Dendritic cell treated with granulocyte-macrophage colony-stimulating factor and Interleukin-4, amounts not matched to agents 40 ng/mL and 50 ng/mL, for 4 days (primary cell): ENCODE measurements around the gene NLGN4Y.
"Not testable (repeated sequence)": the region's sequence is repeated elsewhere in the genome, so short reads cannot be mapped to it uniquely, and the experiment has no call there.

Source experiments
- H3K27ac Mint-ChIP-seq: one replicate; pipeline ENCODE4 v1.8.0; 2022; ENCODE audit warnings: mild to moderate bottlenecking, mixed read lengths
- H3K27me3 Mint-ChIP-seq: one replicate; pipeline ENCODE4 v1.8.0; 2022; ENCODE audit warnings: mild to moderate bottlenecking, mixed read lengths
- H3K36me3 Mint-ChIP-seq: one replicate; pipeline ENCODE4 v1.8.0; 2022; ENCODE audit warnings: low read depth, mixed read lengths
- H3K4me1 Mint-ChIP-seq: one replicate; pipeline ENCODE4 v1.8.0; 2022; ENCODE audit warnings: low read depth, mixed read lengths
- H3K4me3 Mint-ChIP-seq: one replicate; pipeline ENCODE4 v1.8.0; 2022; ENCODE audit warnings: mild to moderate bottlenecking, moderate library complexity, mixed read lengths
- H3K9me3 Mint-ChIP-seq: one replicate; pipeline ENCODE4 v1.8.0; 2022; ENCODE audit warnings: mixed read lengths
- intact Hi-C: fragments of 100-400 bp; cut with micrococcal nuclease; formaldehyde crosslinking; loops from one replicate; pipeline ENCODE4 v1.15.0; 2022

NLGN4Y gene

DNA sequence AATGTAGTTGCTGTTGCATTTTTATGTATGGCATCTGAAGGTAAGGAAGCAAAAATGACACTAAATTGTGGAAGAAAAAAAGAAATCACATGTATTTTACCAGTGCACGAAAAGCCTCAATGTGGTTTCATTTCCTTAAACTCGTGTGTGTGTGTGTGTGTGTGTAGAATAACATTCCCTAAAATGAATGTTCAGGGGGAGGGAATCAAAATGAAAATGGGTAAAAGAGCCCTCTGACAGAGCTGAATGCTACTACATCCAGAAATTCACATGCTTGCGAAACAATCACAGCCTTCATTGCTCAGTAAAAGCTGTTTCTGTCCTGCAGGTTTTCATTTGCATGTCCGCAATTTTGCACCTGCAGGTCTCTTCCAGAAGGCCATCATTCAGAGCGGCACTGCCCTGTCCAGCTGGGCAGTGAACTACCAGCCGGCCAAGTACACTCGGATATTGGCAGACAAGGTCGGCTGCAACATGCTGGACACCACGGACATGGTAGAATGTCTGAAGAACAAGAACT lies 305.1 kb downstream of the NLGN4Y start:
- Mint-ChIP-seq H3K27ac (no peak overlapping the region), H3K4me3 (no peak overlapping the region), H3K9me3 (no peaks in the 10 kb centered on the region), H3K4me1 (no peaks in the 10 kb centered on the region), H3K36me3 (no peaks in the 10 kb centered on the region), H3K27me3 (no peaks in the 10 kb centered on the region)
- intact Hi-C loops, result no loop called here

DNA sequence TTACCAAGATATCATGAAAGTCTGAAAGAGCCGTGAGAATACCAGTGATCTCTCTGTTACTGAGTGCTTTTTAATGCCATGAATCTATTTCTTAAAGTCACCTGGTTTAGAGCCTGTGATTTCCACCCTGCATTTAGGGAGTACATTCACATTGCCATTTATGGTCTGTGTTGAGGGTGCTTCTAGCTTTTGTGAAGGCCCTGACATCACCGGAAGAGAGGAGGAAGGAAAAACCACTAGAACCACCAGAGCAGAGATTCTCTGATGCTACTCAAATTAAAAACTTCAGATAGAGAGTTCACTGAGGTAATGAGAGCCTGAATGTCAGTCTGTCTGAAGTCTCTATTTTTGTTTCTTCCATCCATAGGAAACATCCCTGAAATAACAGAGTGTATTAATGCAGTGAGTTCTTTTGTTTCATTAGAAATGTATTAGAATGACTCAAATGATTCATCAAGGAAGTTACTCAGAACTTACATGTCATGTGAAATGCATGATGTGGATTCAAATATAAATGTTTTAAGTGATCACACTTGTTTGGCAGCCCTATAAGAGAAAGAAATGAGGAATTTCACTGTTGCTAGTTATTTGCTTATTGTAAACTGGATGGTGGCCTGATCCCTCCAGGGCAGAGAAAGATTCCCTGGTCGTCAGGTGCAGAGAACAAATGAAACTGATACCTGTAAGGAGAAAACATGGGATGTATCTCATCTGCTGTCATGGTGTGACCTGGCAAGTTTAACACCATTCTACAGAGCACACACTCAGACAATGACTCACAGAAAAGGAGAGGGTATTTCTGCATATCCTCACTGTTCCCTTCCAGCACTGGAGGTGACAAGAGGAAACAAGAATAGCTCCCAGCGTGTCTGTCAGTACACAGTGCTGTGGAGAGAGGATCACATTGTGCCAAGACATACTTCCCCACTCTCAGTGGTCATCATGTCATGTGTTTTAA lies 310.1 kb downstream of the NLGN4Y start:
- Mint-ChIP-seq H3K36me3 (no peaks in the 10 kb centered on the region), H3K27me3 (no peaks in the 10 kb centered on the region), H3K4me3 (no peak overlapping the region), H3K4me1 (no peaks in the 10 kb centered on the region), H3K27ac (no peak overlapping the region), H3K9me3 (peaks cover 9% of the 10 kb centered on the region)
- intact Hi-C loops, result no loop called here

DNA sequence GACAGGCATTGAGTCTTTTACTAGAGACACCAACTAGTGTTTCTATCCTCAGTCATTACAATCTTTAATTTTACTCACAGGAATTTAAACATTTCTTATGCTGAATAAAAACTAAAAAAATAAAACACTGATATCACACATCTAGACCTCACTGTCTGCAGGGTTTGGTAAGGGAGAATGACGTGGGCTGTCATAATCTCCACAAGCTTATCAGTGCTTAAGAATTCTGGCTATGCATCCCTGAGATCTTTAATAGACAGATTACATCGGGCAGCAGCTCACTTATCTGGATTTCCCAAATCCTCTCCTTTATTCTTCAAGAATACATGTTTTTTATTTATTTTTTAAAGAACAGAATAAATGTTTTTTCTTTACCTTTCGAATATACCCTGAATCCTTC lies 313.1 kb downstream of the NLGN4Y start:
- Mint-ChIP-seq H3K27me3 (no peaks in the 10 kb centered on the region), H3K36me3 (no peaks in the 10 kb centered on the region), H3K4me3 (no peak overlapping the region), H3K9me3 (peaks cover 9% of the 10 kb centered on the region), H3K27ac (no peak overlapping the region), H3K4me1 (no peaks in the 10 kb centered on the region)
- intact Hi-C loops, result no loop called here

DNA sequence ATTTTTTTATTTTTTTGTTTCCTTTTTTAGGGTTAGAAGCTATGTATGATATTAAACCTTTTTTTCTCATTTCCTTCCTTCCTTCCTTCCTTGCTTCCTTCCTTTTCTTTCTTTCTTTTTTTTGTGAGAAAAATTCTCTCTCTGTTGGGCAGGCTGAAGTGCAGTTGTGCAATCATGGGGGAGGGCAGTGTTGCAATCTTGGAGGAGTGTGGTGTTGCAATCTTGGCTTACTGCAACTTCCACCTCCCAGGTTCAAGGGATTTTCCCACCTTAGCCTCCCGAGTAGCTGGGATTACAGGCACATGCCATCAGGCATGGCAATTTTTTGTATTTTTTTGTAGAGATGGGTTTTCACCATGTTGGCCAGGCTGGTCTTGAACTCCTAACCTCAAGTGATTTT lies 326.4 kb downstream of the NLGN4Y start:
- Mint-ChIP-seq H3K4me3 (no peak overlapping the region), H3K9me3 (peaks cover 10% of the 10 kb centered on the region), H3K27me3 (no peaks in the 10 kb centered on the region), H3K27ac (no peak overlapping the region), H3K36me3 (no peaks in the 10 kb centered on the region), H3K4me1 (no peaks in the 10 kb centered on the region)
- intact Hi-C loops, result no loop called here

DNA sequence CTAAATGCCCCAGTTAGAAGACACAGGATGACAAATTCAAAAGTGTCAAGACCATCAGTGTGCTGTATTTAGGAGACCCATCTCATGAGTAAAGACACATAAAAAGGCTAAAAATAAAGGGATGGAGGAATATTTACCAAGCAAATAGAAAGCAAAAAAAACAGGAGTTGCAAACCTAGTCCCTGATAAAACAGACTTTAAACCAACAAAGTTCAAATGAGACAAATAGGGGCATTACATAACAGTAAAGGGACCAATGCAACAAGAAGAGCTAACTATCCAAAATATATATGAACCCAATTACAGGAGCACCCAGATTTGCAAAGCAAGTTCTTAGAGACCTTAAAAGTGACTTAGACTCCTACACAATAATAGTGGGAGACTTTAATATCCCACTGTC lies 336.1 kb downstream of the NLGN4Y start:
- Mint-ChIP-seq H3K9me3 (peaks cover 15% of the 10 kb centered on the region), H3K27me3 (no peaks in the 10 kb centered on the region), H3K27ac (no peak overlapping the region), H3K4me3 (no peak overlapping the region), H3K36me3 (no peaks in the 10 kb centered on the region), H3K4me1 (no peaks in the 10 kb centered on the region)
- intact Hi-C loops, result no loop called here

DNA sequence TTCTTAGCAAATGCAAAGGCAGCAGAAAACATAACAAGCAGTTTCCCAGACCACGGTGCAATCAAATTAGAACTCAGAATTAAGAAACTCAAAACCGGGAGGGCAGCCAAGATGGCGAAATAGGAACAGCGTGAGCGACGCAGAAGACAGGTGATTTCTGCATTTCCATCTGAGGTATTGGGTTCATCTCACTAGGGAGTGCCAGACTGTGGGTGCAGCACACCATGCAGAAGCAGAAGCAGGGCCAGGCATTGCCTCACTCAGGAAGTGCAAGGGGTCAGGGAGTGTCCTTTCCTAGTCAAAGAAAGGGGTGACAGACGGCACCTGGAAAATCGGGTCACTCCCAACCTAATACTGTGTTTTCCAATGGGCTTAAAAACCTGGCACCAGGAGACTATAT lies 336.7 kb downstream of the NLGN4Y start:
- H3K27ac Mint-ChIP-seq, H3K27me3 Mint-ChIP-seq, H3K4me3 Mint-ChIP-seq, intact Hi-C loops, H3K4me1 Mint-ChIP-seq, H3K36me3 Mint-ChIP-seq: not testable (repeated sequence)
- H3K9me3 Mint-ChIP-seq, result peaks cover 15% of the 10 kb centered on the region

DNA sequence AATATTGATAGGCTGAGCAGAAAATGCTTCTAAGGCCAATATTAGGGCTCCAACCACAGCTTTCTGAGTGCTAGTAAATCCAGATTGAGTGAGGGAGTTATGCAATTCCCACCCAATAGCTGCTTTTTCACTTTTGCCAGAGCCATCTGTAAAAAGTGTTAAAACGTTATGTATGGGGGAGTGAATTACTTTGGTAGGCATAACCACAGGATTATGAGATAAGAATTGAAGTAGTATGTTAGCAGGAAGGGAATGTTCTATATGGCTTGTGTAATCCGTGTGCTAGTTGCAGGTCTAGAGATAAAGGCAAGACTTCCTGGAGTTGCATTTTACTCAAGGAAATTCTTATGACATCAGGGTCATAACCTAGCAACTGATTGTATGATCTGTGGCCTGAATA lies 347.6 kb downstream of the NLGN4Y start:
- intact Hi-C loops, result no loop called here
- no peaks in the 10 kb centered on the region for H3K9me3 Mint-ChIP-seq
- H3K36me3 Mint-ChIP-seq, result no peaks in the 10 kb centered on the region
- H3K4me1 Mint-ChIP-seq, result no peaks in the 10 kb centered on the region
- no peak overlapping the region for H3K27ac Mint-ChIP-seq
- no peaks in the 10 kb centered on the region for H3K27me3 Mint-ChIP-seq
- H3K4me3 Mint-ChIP-seq, result no peak overlapping the region
